Right atrium auricular region (tissue), 2 donors: ENCODE measurements around the gene FBXL7. TPM values are rescaled to one million over a fixed set of nuclear protein-coding genes. Genes with fewer than 3 reads are reported as not detected.

Experiments used
- DNase-seq: peaks from one replicate; pipeline ENCODE4 v3.0.0-alpha.2; 2019; ENCODE audit warnings: low spot score
- H3K27ac ChIP-seq, 2 donors: fragments of 200-600 bp; sonication (generic); 1 replicate in 1 of 2; 2 replicates in 1 of 2; pipeline ENCODE4 v1.5.1; 2016 to 2019
- H3K27me3 ChIP-seq, 2 donors: fragments of 200-600 bp; sonication (generic); one replicate each; pipeline versions ENCODE4 v1.5.1 to v1.6.0; 2017 to 2019
- H3K36me3 ChIP-seq: fragments of 200-600 bp; sonication (generic); one replicate; pipeline ENCODE4 v1.5.1; 2016
- H3K4me1 ChIP-seq, 2 donors: fragments of 200-600 bp; sonication (generic); one replicate each; pipeline versions ENCODE4 v1.5.1 to v1.6.0; 2017 to 2019
- H3K4me3 ChIP-seq, 2 donors: fragments of 200-600 bp; sonication (generic); 1 replicate in 1 of 2; 2 replicates in 1 of 2; pipeline ENCODE4 v1.5.1; 2017 to 2019; ENCODE audit warnings: mild to moderate bottlenecking in 1 of 2, moderate library complexity in 1 of 2
- H3K9me3 ChIP-seq, 2 donors: fragments of 200-600 bp; sonication (generic); one replicate each; pipeline ENCODE4 v1.5.1; 2019
- total RNA-seq, 2 donors: library from RNA; depleted of rRNA; stranded (reverse); fragments of >200 nt; gene quantifications; one replicate each; pipeline ENCODE4 v1.1.0, GENCODE V29; 2016
- TF ChIP-seq, protein P1 (sequence below), 2 donors: fragments of 200-600 bp; sonication (generic); IDR thresholded peaks; one replicate each; pipeline ENCODE4 v1.5.1; 2019; ENCODE audit warnings: antibody characterized with exemption in 2 of 2

The FBXL7 gene
- total RNA-seq, 2 donors from 2014 or later, result 16.6 to 18.4 TPM

- H3K4me3 ChIP-seq, result no peak overlapping the region
- H3K36me3 ChIP-seq, result no peaks in the 10 kb centered on the region
- H3K4me1 ChIP-seq, result peaks cover 0 to 20% of the 10 kb centered on the region in 2 donors
- no peak for DNase-seq
- H3K27ac ChIP-seq, result no peak overlapping the region
- no peaks in the 10 kb centered on the region for H3K27me3 ChIP-seq
- H3K9me3 ChIP-seq, result no peaks in the 10 kb centered on the region
- TF ChIP-seq, protein P1, sequence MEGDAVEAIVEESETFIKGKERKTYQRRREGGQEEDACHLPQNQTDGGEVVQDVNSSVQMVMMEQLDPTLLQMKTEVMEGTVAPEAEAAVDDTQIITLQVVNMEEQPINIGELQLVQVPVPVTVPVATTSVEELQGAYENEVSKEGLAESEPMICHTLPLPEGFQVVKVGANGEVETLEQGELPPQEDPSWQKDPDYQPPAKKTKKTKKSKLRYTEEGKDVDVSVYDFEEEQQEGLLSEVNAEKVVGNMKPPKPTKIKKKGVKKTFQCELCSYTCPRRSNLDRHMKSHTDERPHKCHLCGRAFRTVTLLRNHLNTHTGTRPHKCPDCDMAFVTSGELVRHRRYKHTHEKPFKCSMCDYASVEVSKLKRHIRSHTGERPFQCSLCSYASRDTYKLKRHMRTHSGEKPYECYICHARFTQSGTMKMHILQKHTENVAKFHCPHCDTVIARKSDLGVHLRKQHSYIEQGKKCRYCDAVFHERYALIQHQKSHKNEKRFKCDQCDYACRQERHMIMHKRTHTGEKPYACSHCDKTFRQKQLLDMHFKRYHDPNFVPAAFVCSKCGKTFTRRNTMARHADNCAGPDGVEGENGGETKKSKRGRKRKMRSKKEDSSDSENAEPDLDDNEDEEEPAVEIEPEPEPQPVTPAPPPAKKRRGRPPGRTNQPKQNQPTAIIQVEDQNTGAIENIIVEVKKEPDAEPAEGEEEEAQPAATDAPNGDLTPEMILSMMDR (IDR thresholded peaks at IDR 0.05), result no peak
Measured at GRCh38 chr5:15623794-15624193, 123.8 kb downstream of the FBXL7 start.

GRCh38 chr5:15627109-15627508 lies 127.1 kb downstream of the FBXL7 start:
- no peak overlapping the region for H3K4me3 ChIP-seq
- TF ChIP-seq, protein P1 (IDR thresholded peaks at IDR 0.05), result no peak
- no peaks in the 10 kb centered on the region for H3K36me3 ChIP-seq
- no peaks in the 10 kb centered on the region for H3K9me3 ChIP-seq
- no peaks in the 10 kb centered on the region for H3K27me3 ChIP-seq
- DNase-seq, result no peak
- no peak overlapping the region for H3K27ac ChIP-seq
- H3K4me1 ChIP-seq, result peaks cover 0 to 23% of the 10 kb centered on the region in 2 donors

GRCh38 chr5:15627647-15628046 lies 127.7 kb downstream of the FBXL7 start:
- Histone ChIP-seq H3K4me3 (no peak overlapping the region), H3K4me1 (peaks cover 0 to 23% of the 10 kb centered on the region in 2 donors), H3K36me3 (no peaks in the 10 kb centered on the region), H3K9me3 (no peaks in the 10 kb centered on the region), H3K27me3 (no peaks in the 10 kb centered on the region), H3K27ac (no peak overlapping the region)
- TF ChIP-seq, protein P1 (IDR thresholded peaks at IDR 0.05), result no peak
- no peak for DNase-seq

DNA sequence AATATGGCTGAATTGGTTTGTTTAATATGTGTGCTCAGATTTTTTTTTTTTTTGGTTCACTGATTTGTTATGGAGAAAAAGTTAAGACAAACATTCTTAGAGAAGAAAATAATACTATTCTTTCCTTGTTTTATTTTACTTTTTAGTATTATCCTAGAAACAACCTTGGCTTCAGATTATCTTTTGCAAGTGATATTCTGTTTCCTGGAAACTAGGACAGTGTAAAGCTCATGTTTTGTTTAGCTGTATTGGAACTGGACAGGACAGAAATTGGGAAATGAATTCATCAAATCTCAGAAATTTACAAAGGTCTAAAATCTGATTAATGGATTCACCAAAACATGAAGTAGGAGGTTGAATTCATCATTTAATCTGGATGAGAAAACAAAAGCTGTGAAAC lies 130.5 kb downstream of the FBXL7 start:
- Histone ChIP-seq H3K4me3 (no peak overlapping the region), H3K27ac (no peak overlapping the region), H3K4me1 (peaks cover 0 to 30% of the 10 kb centered on the region in 2 donors), H3K9me3 (no peaks in the 10 kb centered on the region), H3K27me3 (no peaks in the 10 kb centered on the region), H3K36me3 (no peaks in the 10 kb centered on the region)
- no peak for DNase-seq
- TF ChIP-seq, protein P1 (IDR thresholded peaks at IDR 0.05), result no peak

- H3K36me3 ChIP-seq, result no peaks in the 10 kb centered on the region
- H3K27ac ChIP-seq, result no peak overlapping the region
- H3K4me3 ChIP-seq, result no peak overlapping the region
- no peaks in the 10 kb centered on the region for H3K9me3 ChIP-seq
- H3K4me1 ChIP-seq, result peaks cover 0 to 24% of the 10 kb centered on the region in 2 donors
- DNase-seq, result no peak
- TF ChIP-seq, protein P1 (IDR thresholded peaks at IDR 0.05), result no peak
- H3K27me3 ChIP-seq, result no peaks in the 10 kb centered on the region
Measured at GRCh38 chr5:15634591-15635288, 134.8 kb downstream of the FBXL7 start.

DNA sequence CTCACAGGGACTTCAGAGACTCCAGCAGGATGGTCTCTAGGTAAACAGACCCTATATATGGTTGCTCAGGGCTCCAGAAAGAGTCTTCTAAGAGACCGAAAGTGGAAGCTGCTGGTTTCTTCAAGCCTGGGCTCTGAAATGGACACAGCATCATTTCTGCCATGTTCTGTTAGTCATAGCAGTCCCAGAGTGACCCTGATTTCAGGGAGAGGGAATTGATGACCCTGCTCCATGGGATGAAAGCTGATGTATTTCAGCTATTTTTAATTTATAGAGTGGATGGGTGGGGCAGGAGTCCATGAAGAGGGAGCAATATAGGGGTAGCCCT lies 135.3 kb downstream of the FBXL7 start:
- DNase-seq, result no peak
- Histone ChIP-seq H3K4me1 (peaks cover 0 to 19% of the 10 kb centered on the region in 2 donors), H3K9me3 (no peaks in the 10 kb centered on the region), H3K27me3 (no peaks in the 10 kb centered on the region), H3K27ac (no peak overlapping the region), H3K36me3 (no peaks in the 10 kb centered on the region), H3K4me3 (no peak overlapping the region)
- TF ChIP-seq, protein P1 (IDR thresholded peaks at IDR 0.05), result no peak
